Endodermal cell (in vitro differentiated cells): ENCODE measurements around the gene ERBB4. TPM values are rescaled to one million over a fixed set of nuclear protein-coding genes. Genes with fewer than 3 reads are reported as not detected.

Source experiments
- DNase-seq: peaks from one replicate; pipeline ENCODE4 v3.0.0-alpha.2; 2017
- H3K27ac ChIP-seq: 2 replicates; pipeline ENCODE4 v1.5.1; 2013; ENCODE audit warnings: mild to moderate bottlenecking, low read depth, low read length, moderate library complexity
- H3K27me3 ChIP-seq: 2 replicates; pipeline ENCODE4 v1.6.1; 2013; ENCODE audit warnings: mild to moderate bottlenecking, low read length, moderate library complexity; ENCODE audit not compliant: insufficient read depth, control insufficient read depth, poor library complexity, severe bottlenecking
- H3K36me3 ChIP-seq: 2 replicates; pipeline ENCODE4 v1.7.0; 2013; ENCODE audit warnings: mild to moderate bottlenecking, low read length, moderate library complexity; ENCODE audit not compliant: control insufficient read depth, insufficient read depth
- H3K4me1 ChIP-seq: one replicate; pipeline ENCODE4 v1.7.0; 2013; ENCODE audit warnings: low read length; ENCODE audit not compliant: control insufficient read depth, insufficient read depth
- H3K4me3 ChIP-seq: 2 replicates; pipeline ENCODE4 v1.5.1; 2013; ENCODE audit warnings: mild to moderate bottlenecking, low read length, moderate library complexity
- H3K9ac ChIP-seq: 2 replicates; pipeline ENCODE4 v1.6.1; 2013; ENCODE audit warnings: mild to moderate bottlenecking, low read length, moderate library complexity; ENCODE audit not compliant: poor library complexity, severe bottlenecking; ENCODE audit errors: extremely low read depth
- H3K9me3 ChIP-seq: 2 replicates; pipeline ENCODE4 v1.6.1; 2013; ENCODE audit warnings: mild to moderate bottlenecking, low read length, moderate library complexity; ENCODE audit not compliant: control insufficient read depth
- H3K27ac Mint-ChIP-seq: 2 replicates; pipeline ENCODE4 v1.8.0; 2020; ENCODE audit warnings: mixed read lengths
- H3K27me3 Mint-ChIP-seq: 2 replicates; pipeline ENCODE4 v1.8.0; 2021; ENCODE audit warnings: mild to moderate bottlenecking, mixed read lengths; ENCODE audit not compliant: insufficient read depth
- H3K36me3 Mint-ChIP-seq: 2 replicates; pipeline ENCODE4 v1.8.0; 2020; ENCODE audit warnings: low read depth, mixed read lengths
- H3K4me1 Mint-ChIP-seq: 2 replicates; pipeline ENCODE4 v1.8.0; 2020; ENCODE audit warnings: mixed read lengths
- H3K4me3 Mint-ChIP-seq: 2 replicates; pipeline ENCODE4 v1.8.0; 2020; ENCODE audit warnings: mild to moderate bottlenecking, moderate library complexity, mixed read lengths
- H3K9me3 Mint-ChIP-seq: 2 replicates; pipeline ENCODE4 v1.8.0; 2020; ENCODE audit warnings: mild to moderate bottlenecking, mixed read lengths
- CTCF ChIP-seq: fragments of 200-600 bp; sonication (generic); conservative IDR thresholded peaks from 2 replicates; pipeline ENCODE4 v1.5.0; 2021; ENCODE audit warnings: antibody characterized with exemption, mild to moderate bottlenecking
- WGBS, 2 experiments: methylation state at CpG; one replicate each; pipeline versions ENCODE4 v1.1.5 to v1.1.7; 2013; ENCODE audit warnings: missing lambda C conversion rate in 2 of 2, mixed read lengths in 1 of 2; ENCODE audit not compliant: insufficient coverage in 1 of 2, insufficient read length in 1 of 2; 5-methylcytosine and 5-hydroxymethylcytosine counted together
- total RNA-seq, 2 donors: library from RNA; stranded (reverse); fragmentation: NEBNext Ultra II Directional in 1 of 2; extraction: Animal tissue kit (Norgen Biotek cat#: 25700) in 1 of 2; gene quantifications; 2 replicates in 1 of 2; 3 replicates in 1 of 2; pipeline ENCODE4 v1.2.1, GENCODE V29; 2021

The ERBB4 gene
- total RNA-seq, 2 donors from 2014 or later, result 154 to 158 TPM

GRCh38 chr2:212343167-212343566 is 195.4 kb downstream of the ERBB4 start:
- no peak overlapping the region for H3K27ac ChIP-seq
- no peaks in the 10 kb centered on the region for H3K4me1 ChIP-seq
- H3K9ac ChIP-seq, result no peak overlapping the region
- no peak overlapping the region for H3K4me3 ChIP-seq
- H3K27ac Mint-ChIP-seq, result no peak overlapping the region
- peaks cover 2% of the 10 kb centered on the region for H3K4me1 Mint-ChIP-seq
- no peaks in the 10 kb centered on the region for H3K36me3 Mint-ChIP-seq
- no peaks in the 10 kb centered on the region for H3K27me3 Mint-ChIP-seq
- no peaks in the 10 kb centered on the region for H3K27me3 ChIP-seq
- peaks cover 3% of the 10 kb centered on the region for H3K9me3 Mint-ChIP-seq
- H3K4me3 Mint-ChIP-seq, result no peak overlapping the region
- no peak for DNase-seq
- no peaks in the 10 kb centered on the region for H3K36me3 ChIP-seq
- no peak for TF ChIP-seq CTCF
- no peaks in the 10 kb centered on the region for H3K9me3 ChIP-seq
- 98% methylated on average over 2 of the region's 2 CpGs; no CpG with 5 or more reads in 1 of the 2 experiments for WGBS, 2 experiments

GRCh38 chr2:212337486-212338343 is 200.9 kb downstream of the ERBB4 start:
- Mint-ChIP-seq H3K27me3 (no peaks in the 10 kb centered on the region), H3K36me3 (no peaks in the 10 kb centered on the region), H3K4me3 (no peak overlapping the region), H3K4me1 (no peaks in the 10 kb centered on the region), H3K9me3 (peaks cover 3% of the 10 kb centered on the region), H3K27ac (no peak overlapping the region)
- no peak overlapping the region for H3K4me3 ChIP-seq
- H3K4me1 ChIP-seq, result no peaks in the 10 kb centered on the region
- DNase-seq, result no peak
- H3K9me3 ChIP-seq, result no peaks in the 10 kb centered on the region
- H3K9ac ChIP-seq, result no peak overlapping the region
- no peak for TF ChIP-seq CTCF
- no peaks in the 10 kb centered on the region for H3K27me3 ChIP-seq
- no peaks in the 10 kb centered on the region for H3K36me3 ChIP-seq
- 95 to 100% methylated on average over 2 to 4 of the region's 4 CpGs for WGBS, 2 experiments
- H3K27ac ChIP-seq, result peak overlapping the region; percentile 26

- Histone ChIP-seq H3K27ac (no peak overlapping the region), H3K27me3 (no peaks in the 10 kb centered on the region), H3K9me3 (no peaks in the 10 kb centered on the region), H3K36me3 (no peaks in the 10 kb centered on the region), H3K4me3 (no peak overlapping the region), H3K9ac (no peak overlapping the region), H3K4me1 (no peaks in the 10 kb centered on the region)
- Mint-ChIP-seq H3K27ac (no peak overlapping the region), H3K9me3 (peaks cover 2% of the 10 kb centered on the region), H3K36me3 (no peaks in the 10 kb centered on the region), H3K4me1 (no peaks in the 10 kb centered on the region), H3K27me3 (no peaks in the 10 kb centered on the region), H3K4me3 (no peak overlapping the region)
- no peak for DNase-seq
- 93% methylated on average over 2 of the region's 2 CpGs; no CpG with 5 or more reads in 1 of the 2 experiments for WGBS, 2 experiments
- TF ChIP-seq CTCF, result no peak
These were observed 201.6 kb downstream of the ERBB4 start for GRCh38 chr2:212337036-212337435.
